ENCODE data around the gene PRELID2. TPM values are rescaled to one million over a fixed set of nuclear protein-coding genes. Genes with fewer than 3 reads are reported as not detected.
"Not testable (repeated sequence)": the region's sequence is repeated elsewhere in the genome, so short reads cannot be mapped to it uniquely, and the experiment has no call there.

The PRELID2 gene
- total RNA-seq, 2 donors from 2014 or later: 4.1 to 5.4 TPM

DNA sequence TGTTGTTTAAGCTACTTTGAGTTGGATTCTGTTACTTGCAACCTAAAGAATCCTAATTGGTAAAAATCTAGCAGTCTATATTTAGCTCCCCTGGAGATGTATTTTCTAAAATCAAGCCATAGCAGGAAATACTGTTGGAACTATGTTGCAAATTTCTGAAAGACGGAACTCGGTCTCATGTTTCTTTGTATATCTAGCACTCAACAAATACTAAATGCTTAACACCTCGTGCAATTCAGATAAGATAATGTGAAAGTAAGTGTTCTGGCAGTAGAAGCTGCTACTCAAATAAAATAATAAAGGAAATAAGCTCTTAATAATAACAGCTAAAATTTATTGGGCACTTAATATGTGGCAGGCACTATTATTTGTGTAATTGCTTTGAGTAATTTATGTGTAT, 10.9 kb upstream of the PRELID2 start:
- TF ChIP-seq POLR2A (IDR thresholded peaks at IDR 0.05): no peak
- TF ChIP-seq, protein P1, sequence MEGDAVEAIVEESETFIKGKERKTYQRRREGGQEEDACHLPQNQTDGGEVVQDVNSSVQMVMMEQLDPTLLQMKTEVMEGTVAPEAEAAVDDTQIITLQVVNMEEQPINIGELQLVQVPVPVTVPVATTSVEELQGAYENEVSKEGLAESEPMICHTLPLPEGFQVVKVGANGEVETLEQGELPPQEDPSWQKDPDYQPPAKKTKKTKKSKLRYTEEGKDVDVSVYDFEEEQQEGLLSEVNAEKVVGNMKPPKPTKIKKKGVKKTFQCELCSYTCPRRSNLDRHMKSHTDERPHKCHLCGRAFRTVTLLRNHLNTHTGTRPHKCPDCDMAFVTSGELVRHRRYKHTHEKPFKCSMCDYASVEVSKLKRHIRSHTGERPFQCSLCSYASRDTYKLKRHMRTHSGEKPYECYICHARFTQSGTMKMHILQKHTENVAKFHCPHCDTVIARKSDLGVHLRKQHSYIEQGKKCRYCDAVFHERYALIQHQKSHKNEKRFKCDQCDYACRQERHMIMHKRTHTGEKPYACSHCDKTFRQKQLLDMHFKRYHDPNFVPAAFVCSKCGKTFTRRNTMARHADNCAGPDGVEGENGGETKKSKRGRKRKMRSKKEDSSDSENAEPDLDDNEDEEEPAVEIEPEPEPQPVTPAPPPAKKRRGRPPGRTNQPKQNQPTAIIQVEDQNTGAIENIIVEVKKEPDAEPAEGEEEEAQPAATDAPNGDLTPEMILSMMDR (IDR thresholded peaks at IDR 0.05): no peak
- no peak for TF ChIP-seq POLR2AphosphoS5 (IDR thresholded peaks at IDR 0.05)
- no peak for DNase-seq (ENCODE audit: low spot score)
- Histone ChIP-seq H3K4me3 (no peak overlapping the region), H3K4me1 (replicated peaks) (no peaks in the 10 kb centered on the region), H3K9me3 (no peaks in the 10 kb centered on the region), H3K27me3 (replicated peaks; ENCODE audit: insufficient read depth) (no peaks in the 10 kb centered on the region), H3K27ac (no peak overlapping the region), H3K36me3 (no peaks in the 10 kb centered on the region)
- WGBS: 51% methylated on average over 3 of the region's 3 CpGs
- intact Hi-C loops (cut with DNase I): no loop called here

DNA sequence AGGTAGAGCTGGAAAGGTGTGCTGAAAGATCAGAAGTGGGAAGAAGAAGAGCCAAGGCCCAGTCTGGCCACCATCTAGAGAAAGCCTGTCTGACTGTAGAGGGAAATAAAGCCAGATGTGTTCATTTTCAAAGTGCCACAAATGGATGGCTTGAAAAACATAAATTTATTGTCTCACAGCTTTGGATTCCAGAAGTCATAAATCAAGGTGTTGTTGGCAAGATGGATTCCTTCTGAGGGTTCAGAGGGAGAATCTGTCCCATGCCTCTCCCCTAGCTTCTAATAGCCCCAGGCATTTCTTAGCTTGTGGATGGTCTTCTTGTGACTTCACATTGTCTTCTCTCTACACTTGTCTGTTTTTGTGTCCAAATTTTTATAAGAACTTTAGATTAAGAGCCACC, 6.2 kb upstream of the PRELID2 start:
- no peaks in the 10 kb centered on the region for H3K36me3 ChIP-seq
- H3K4me3 ChIP-seq: no peak overlapping the region
- H3K27ac ChIP-seq: no peak overlapping the region
- H3K4me1 ChIP-seq (replicated peaks): no peaks in the 10 kb centered on the region
- intact Hi-C loops (cut with DNase I): no loop called here
- TF ChIP-seq POLR2A (IDR thresholded peaks at IDR 0.05) (no peak), POLR2AphosphoS5 (IDR thresholded peaks at IDR 0.05) (no peak)
- TF ChIP-seq, protein P1 (IDR thresholded peaks at IDR 0.05): no peak
- DNase-seq (ENCODE audit: low spot score): no peak
- no peaks in the 10 kb centered on the region for H3K9me3 ChIP-seq
- no peaks in the 10 kb centered on the region for H3K27me3 ChIP-seq (replicated peaks; ENCODE audit: insufficient read depth)

DNA sequence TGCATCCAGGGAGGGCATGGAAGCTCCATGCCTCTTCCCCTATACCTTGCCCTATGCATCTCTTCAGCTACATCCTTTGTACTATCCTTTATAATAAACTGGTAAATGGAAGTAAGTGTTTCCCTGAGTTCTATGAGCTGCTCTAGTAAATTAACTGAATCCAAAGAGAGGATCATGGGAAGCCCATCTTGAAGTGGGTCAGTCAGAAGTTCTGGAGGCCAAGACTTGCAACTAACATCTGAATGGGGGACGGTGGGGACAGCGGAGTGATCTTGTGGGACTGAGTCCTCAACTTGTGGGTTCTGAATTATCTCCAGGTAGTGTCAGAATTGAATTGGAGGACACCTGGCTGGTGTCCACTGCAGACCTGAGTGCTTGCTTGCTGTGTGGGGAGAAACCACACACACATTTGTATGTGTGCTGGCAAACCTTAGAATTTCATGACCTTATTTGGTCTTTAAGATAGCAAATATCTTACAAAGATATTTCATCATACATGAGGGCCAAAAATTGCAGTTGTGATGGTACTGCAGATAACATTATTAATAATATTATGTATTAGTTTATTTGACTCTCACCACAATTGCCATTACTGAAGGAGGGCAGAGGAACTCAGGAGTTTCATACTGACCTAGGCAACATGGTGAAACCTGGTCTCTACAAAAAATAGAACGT, 5.5 kb upstream of the PRELID2 start:
- no peak for DNase-seq (ENCODE audit: low spot score)
- H3K4me3 ChIP-seq: no peak overlapping the region
- no peak overlapping the region for H3K27ac ChIP-seq
- TF ChIP-seq, protein P1 (IDR thresholded peaks at IDR 0.05): no peak
- no peak for TF ChIP-seq POLR2A (IDR thresholded peaks at IDR 0.05)
- no peak for TF ChIP-seq POLR2AphosphoS5 (IDR thresholded peaks at IDR 0.05)
- H3K9me3 ChIP-seq: no peaks in the 10 kb centered on the region
- no peaks in the 10 kb centered on the region for H3K27me3 ChIP-seq (replicated peaks; ENCODE audit: insufficient read depth)
- no peaks in the 10 kb centered on the region for H3K36me3 ChIP-seq
- H3K4me1 ChIP-seq (replicated peaks): no peaks in the 10 kb centered on the region
- intact Hi-C loops (cut with DNase I): no loop called here
- WGBS: 91% methylated on average over 3 of the region's 3 CpGs

DNA sequence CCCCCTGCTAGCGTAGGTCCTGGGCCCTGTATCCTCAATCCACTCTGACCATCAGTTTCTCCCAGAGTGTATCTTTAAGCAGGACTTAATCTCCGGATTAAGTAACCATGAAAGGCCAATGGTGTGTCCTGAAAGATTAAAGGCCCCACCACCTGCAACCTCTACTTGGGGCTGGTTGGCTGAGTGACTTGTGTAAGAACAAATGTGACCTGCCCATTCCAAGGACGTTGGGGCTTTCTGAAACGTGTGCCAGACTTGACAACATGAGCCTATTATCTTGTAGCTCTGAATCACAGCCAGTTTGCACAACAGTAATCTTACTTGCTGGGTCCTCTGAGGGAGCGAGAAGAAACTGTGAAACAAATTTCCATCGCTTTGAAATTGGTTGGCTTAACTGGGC, 3.1 kb upstream of the PRELID2 start:
- no peak for TF ChIP-seq POLR2AphosphoS5 (IDR thresholded peaks at IDR 0.05)
- TF ChIP-seq, protein P1 (IDR thresholded peaks at IDR 0.05): no peak
- TF ChIP-seq POLR2A (IDR thresholded peaks at IDR 0.05): no peak
- 78% methylated on average over 6 of the region's 6 CpGs for WGBS
- H3K27ac ChIP-seq: no peak overlapping the region

DNA sequence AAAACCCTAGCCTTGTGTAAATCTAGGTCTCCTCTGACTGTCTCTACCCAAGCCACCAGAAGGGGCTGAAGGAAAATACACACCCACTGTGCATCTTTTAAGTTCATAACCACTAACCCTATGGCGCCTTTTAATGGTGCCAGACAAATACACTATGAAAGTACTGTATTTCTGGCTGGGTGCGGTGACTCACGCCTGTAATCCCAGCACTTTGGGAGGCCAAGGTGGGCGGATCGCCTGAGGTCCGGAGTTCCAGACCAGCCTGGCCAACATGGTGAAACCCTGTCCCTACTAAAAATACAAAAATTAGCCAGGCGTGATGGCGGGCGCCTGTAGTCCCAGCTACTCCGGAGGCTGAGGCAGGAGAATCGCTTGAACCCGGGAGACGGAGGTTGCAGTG, 1.1 kb upstream of the PRELID2 start:
- H3K4me3 ChIP-seq; H3K27ac ChIP-seq; intact Hi-C loops (cut with DNase I); H3K9me3 ChIP-seq; H3K27me3 ChIP-seq (replicated peaks; ENCODE audit: insufficient read depth); H3K4me1 ChIP-seq (replicated peaks); DNase-seq (ENCODE audit: low spot score); H3K36me3 ChIP-seq: not testable (repeated sequence)
- 95% methylated on average over 13 of the region's 13 CpGs for WGBS

More for the DNA sequence above, 3.1 kb upstream of the PRELID2 start:
- no peak for DNase-seq (ENCODE audit: low spot score)
- Histone ChIP-seq H3K27me3 (replicated peaks; ENCODE audit: insufficient read depth) (no peaks in the 10 kb centered on the region), H3K9me3 (no peaks in the 10 kb centered on the region), H3K4me3 (no peak overlapping the region), H3K4me1 (replicated peaks) (no peaks in the 10 kb centered on the region), H3K36me3 (no peaks in the 10 kb centered on the region)
- intact Hi-C loops (cut with DNase I): no loop called here

All from prostate gland (tissue), 2 donors.